Keratinocyte (primary cell): ENCODE measurements around the gene PREP. TPM values are rescaled to one million over a fixed set of nuclear protein-coding genes. Genes with fewer than 3 reads are reported as not detected.

Experiments
- DNase-seq: peaks from one replicate; pipeline ENCODE4 v3.0.0-alpha.2; 2011; ENCODE audit warnings: low read depth, missing footprints, low spot score
- FAIRE-seq: peaks from 2 replicates; lab custom pipeline; 2011; peaks lifted over from hg19 to GRCh38; lab: Jason Lieb, UNC
- H2AFZ ChIP-seq: 2 replicates; pipeline ENCODE4 v1.6.0; 2012; ENCODE audit warnings: low read length, control low read depth, inconsistent platforms; ENCODE audit not compliant: control insufficient read depth
- H3K27ac ChIP-seq: 2 replicates; pipeline ENCODE4 v1.5.1; 2011; ENCODE audit warnings: low read length; ENCODE audit not compliant: control insufficient read depth, insufficient read depth
- H3K27me3 ChIP-seq: 3 replicates; pipeline ENCODE4 v1.6.0; 2011; ENCODE audit warnings: low read length; ENCODE audit not compliant: control insufficient read depth, insufficient read depth; ENCODE audit errors: extremely low read depth
- H3K36me3 ChIP-seq, 2 experiments: 2 replicates in 1 of 2; 3 replicates in 1 of 2; pipeline ENCODE4 v1.5.1; 2011; ENCODE audit warnings: low read length in 2 of 2, mild to moderate bottlenecking in 1 of 2; ENCODE audit not compliant: control insufficient read depth in 2 of 2, insufficient read depth in 2 of 2; ENCODE audit errors: extremely low read depth in 1 of 2
- H3K4me1 ChIP-seq: 3 replicates; pipeline ENCODE4 v1.5.1; 2011; ENCODE audit warnings: low read length; ENCODE audit not compliant: control insufficient read depth, insufficient read depth; ENCODE audit errors: extremely low read depth
- H3K4me2 ChIP-seq: 3 replicates; pipeline ENCODE4 v1.6.0; 2011; ENCODE audit warnings: low read depth, low read length; ENCODE audit not compliant: control insufficient read depth, insufficient read depth; ENCODE audit errors: extremely low read depth
- H3K4me3 ChIP-seq, 3 experiments: fragments of 200-600 bp in 1 of 3; sonication (generic) in 1 of 3; 2 replicates in 2 of 3; 3 replicates in 1 of 3; pipeline ENCODE4 v1.5.1; 2011 to 2016; ENCODE audit warnings: low read length in 3 of 3, mild to moderate bottlenecking in 3 of 3, control low read depth in 2 of 3, inconsistent platforms in 1 of 3, low read depth in 1 of 3, mixed read lengths in 1 of 3, mixed run types in 1 of 3, moderate library complexity in 1 of 3; ENCODE audit not compliant: control insufficient read depth in 2 of 3, insufficient read depth in 2 of 3; ENCODE audit errors: extremely low read depth in 1 of 3
- H3K79me2 ChIP-seq: 2 replicates; pipeline ENCODE4 v1.6.0; 2012; ENCODE audit warnings: low read length; ENCODE audit not compliant: control insufficient read depth, insufficient read depth
- H3K9ac ChIP-seq: 3 replicates; pipeline ENCODE4 v1.6.0; 2011; ENCODE audit warnings: low read length; ENCODE audit not compliant: control insufficient read depth, insufficient read depth; ENCODE audit errors: extremely low read depth
- H3K9me1 ChIP-seq: 3 replicates; pipeline ENCODE4 v1.6.0; 2011; ENCODE audit warnings: low read length; ENCODE audit not compliant: control insufficient read depth, insufficient read depth; ENCODE audit errors: extremely low read depth
- H3K9me3 ChIP-seq: 2 replicates; pipeline ENCODE4 v1.5.1; 2012; ENCODE audit warnings: low read depth, low read length; ENCODE audit not compliant: control insufficient read depth
- H4K20me1 ChIP-seq: 3 replicates; pipeline ENCODE4 v1.6.0; 2011; ENCODE audit warnings: low read length; ENCODE audit not compliant: control insufficient read depth, insufficient read depth; ENCODE audit errors: extremely low read depth
- CTCF ChIP-seq, 3 experiments: IDR thresholded peaks in 1 of 3; conservative IDR thresholded peaks in 1 of 3; optimal IDR thresholded peaks in 1 of 3; 2 replicates in 2 of 3; 3 replicates in 1 of 3; pipeline versions ENCODE3 to v1.5.1; 2011; ENCODE audit warnings: low read length in 3 of 3, mild to moderate bottlenecking in 3 of 3, moderate library complexity in 2 of 3, control low read depth in 1 of 3, inconsistent platforms in 1 of 3; ENCODE audit not compliant: insufficient read depth in 2 of 3; ENCODE audit errors: extremely low read depth in 1 of 3
- EZH2 ChIP-seq: IDR thresholded peaks from one replicate; pipeline ENCODE4 v1.6.1; 2012; ENCODE audit warnings: inconsistent platforms, mild to moderate bottlenecking, low read length, moderate library complexity
- dilution Hi-C: fragments of 300-500 bp; cut with MboI; formaldehyde crosslinking; loops from one replicate; pipeline ENCODE4 v1.7.0; 2020; ENCODE audit warnings: low sequenced_read_pairs; ENCODE audit not compliant: extremely low pct_ligation_motif_present
- polyA plus RNA-seq, 5 experiments: library from polyadenylated mRNA; depleted of rRNA in 3 of 5; stranded (reverse) in 3 of 5; stranded (forward) in 1 of 5; unstranded in 1 of 5; fragments of >200 nt; gene quantifications; 1 replicate in 1 of 5; 2 replicates in 3 of 5; 3 replicates in 1 of 5; pipeline versions ENCODE4 v1.2.1 to v1.2.3, GENCODE V29; 2011 to 2012; ENCODE audit warnings: missing spikeins in 2 of 5, low read depth in 1 of 5, low replicate concordance in 1 of 5

Gene PREP
- polyA plus RNA-seq, 1 donor (not counting 4 experiments of a cell fraction or from before 2014, with no cell fraction given) = 48.3 TPM

- TF ChIP-seq EZH2 = no peak
- TF ChIP-seq CTCF (optimal IDR thresholded peaks at IDR 0.05 in 1 of 3, IDR thresholded peaks at IDR 0.05 in 1 of 3, conservative IDR thresholded peaks at IDR 0.05 in 1 of 3; ENCODE audit: extremely low read depth in 1 of 3, insufficient read depth in 2 of 3, low read length in 3 of 3) = no peak
- H3K9me1 ChIP-seq = no peaks in the 10 kb centered on the region
- H2AFZ ChIP-seq = no peak overlapping the region
- H3K9ac ChIP-seq = no peak overlapping the region
- no peaks in the 10 kb centered on the region for H4K20me1 ChIP-seq
- DNase-seq (no peak), FAIRE-seq (no peak)
- no peaks in the 10 kb centered on the region for H3K9me3 ChIP-seq
- dilution Hi-C loops = no loop called here
- no peak overlapping the region for H3K4me2 ChIP-seq
- H3K79me2 ChIP-seq = no peaks in the 10 kb centered on the region
- H3K27me3 ChIP-seq = no peaks in the 10 kb centered on the region
- H3K27ac ChIP-seq = no peak overlapping the region
- no peaks in the 10 kb centered on the region for H3K4me1 ChIP-seq
- H3K36me3 ChIP-seq = peaks cover 9 to 14% of the 10 kb centered on the region in 2 experiments
- H3K4me3 ChIP-seq = no peak overlapping the region
These were observed 97.4 kb downstream of the PREP start for GRCh38 chr6:105305521-105305920.

- dilution Hi-C loops = no loop called here
- Histone ChIP-seq H3K4me1 (no peaks in the 10 kb centered on the region), H3K36me3 (peaks cover 7 to 11% of the 10 kb centered on the region in 2 experiments)
These were observed 98.1 kb downstream of the PREP start for GRCh38 chr6:105304825-105305224.

More at GRCh38 chr6:105304825-105305224, 98.1 kb downstream of the PREP start:
- Histone ChIP-seq H3K9me3 (no peaks in the 10 kb centered on the region), H3K27me3 (no peaks in the 10 kb centered on the region), H3K79me2 (no peaks in the 10 kb centered on the region), H2AFZ (no peak overlapping the region), H4K20me1 (no peaks in the 10 kb centered on the region), H3K4me2 (no peak overlapping the region), H3K9ac (no peak overlapping the region), H3K9me1 (no peaks in the 10 kb centered on the region), H3K27ac (no peak overlapping the region), H3K4me3 (no peak overlapping the region)
- TF ChIP-seq CTCF (optimal IDR thresholded peaks at IDR 0.05 in 1 of 3, IDR thresholded peaks at IDR 0.05 in 1 of 3, conservative IDR thresholded peaks at IDR 0.05 in 1 of 3; ENCODE audit: extremely low read depth in 1 of 3, insufficient read depth in 2 of 3, low read length in 3 of 3) (no peak), EZH2 (no peak)
- no peak for DNase-seq
- no peak for FAIRE-seq
